GM21723 (cell line): ENCODE data around the gene STAC.
"Not testable (repeated sequence)": the region's sequence is repeated elsewhere in the genome, so short reads cannot be mapped to it uniquely, and the experiment has no call there.

ENCODE experiments used
- ATAC-seq: cut with Tn5 transposase; IDR thresholded peaks from one replicate; pipeline ENCODE4 v1.9.1; 2021; ENCODE audit warnings: mild to moderate bottlenecking, moderate library complexity; ENCODE audit not compliant: unreplicated experiment

Gene STAC

DNA sequence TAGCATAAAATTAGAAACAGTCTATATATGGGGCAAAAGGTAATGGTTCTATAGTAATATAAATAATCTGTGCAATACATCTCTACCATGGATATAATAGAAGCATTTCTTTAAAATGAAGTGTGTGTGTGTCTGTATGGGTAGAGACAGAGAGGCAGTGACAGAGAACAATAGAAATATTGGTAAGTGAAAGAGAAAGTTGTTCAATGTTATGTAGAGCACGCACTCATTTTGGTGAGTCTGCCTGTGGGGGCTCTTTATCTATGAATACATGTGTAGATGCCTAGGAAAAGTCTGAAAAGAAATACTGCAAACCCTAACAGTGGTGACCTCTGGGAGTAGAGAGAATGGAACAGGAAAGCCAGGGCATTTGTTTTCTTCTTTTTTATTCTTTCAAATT is 182.6 kb downstream of the STAC start:
- no peak for ATAC-seq

GRCh38 chr3:36575241-36575640 is 194.9 kb downstream of the STAC start:
- ATAC-seq = no peak

DNA sequence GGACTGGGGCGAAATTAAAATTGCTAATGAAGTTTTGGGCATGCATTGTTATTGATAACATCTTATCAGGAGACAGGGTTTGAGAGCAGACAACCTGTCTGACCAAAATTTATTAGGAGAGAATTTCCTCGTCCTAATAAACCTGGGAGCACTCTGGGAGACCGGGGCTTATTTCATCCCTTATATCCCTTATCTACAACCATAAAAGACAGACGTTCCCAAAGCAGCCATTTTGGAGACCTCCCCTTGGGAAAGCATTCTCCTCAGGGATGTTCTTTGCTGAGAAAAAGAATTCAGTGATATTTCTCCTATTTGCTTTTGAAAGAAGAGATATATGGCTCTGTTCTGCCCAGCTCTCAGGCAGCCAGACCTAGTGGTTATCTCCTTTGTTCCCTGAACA is 198.1 kb downstream of the STAC start:
- not testable (repeated sequence) for ATAC-seq

DNA sequence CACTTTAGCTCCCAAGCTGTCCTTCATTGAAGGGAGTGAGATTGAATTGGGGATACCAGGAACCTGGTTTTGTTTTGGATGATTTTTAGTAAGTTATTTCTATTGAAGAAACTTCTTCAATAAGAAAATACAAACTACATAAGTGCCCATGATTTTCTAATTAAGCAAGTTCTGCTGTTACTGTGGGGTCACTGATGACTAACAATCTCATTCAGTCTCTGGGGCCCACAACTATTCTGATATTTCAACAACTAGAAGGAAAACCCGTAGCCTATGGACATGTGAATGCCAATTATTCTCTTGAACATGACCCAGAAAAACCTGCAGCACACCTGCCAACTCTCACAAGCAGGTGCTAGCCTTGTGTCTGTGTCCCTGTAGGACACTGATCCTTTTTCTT is 199.4 kb downstream of the STAC start:
- no peak for ATAC-seq

- no peak for ATAC-seq
Observed at GRCh38 chr3:36580716-36581115, 200.4 kb downstream of the STAC start.

DNA sequence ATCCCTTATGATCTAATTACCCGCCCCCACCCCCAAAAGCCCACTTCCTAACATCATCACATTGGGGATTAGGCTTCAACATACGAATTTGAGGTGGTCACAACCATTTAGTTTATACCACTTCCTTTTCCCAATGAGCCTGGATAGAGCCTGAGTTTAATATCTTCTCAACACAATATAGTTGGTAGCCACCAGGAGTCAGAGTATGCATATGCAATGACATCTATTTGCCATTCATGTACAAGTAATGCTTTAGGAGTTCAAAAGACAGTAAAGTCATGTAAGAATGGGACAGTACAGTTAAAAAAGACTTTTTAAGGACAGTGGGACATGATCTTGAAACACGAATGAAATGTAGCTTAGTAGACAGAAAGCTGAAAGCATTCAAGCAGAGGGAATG is 211.7 kb downstream of the STAC start:
- ATAC-seq = no peak

DNA sequence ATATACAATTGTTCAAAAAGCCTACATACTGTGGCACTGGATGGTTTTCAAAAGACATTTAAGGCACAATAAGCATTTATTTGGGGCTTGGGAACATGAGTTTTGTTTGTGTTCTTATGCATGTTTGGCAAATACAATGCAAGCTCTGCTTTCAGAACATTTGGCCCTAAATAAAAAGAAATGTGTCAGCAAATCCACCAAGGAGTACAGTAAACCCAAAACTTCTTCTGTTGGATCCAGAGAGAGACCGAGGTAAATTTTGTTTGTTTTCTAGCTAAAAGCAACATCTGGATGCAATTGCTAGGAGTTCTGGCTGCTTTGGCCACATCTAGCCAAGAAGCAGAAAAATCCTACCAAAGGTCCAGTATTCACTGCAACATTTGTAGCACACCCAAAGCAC is 215.2 kb downstream of the STAC start:
- no peak for ATAC-seq

DNA sequence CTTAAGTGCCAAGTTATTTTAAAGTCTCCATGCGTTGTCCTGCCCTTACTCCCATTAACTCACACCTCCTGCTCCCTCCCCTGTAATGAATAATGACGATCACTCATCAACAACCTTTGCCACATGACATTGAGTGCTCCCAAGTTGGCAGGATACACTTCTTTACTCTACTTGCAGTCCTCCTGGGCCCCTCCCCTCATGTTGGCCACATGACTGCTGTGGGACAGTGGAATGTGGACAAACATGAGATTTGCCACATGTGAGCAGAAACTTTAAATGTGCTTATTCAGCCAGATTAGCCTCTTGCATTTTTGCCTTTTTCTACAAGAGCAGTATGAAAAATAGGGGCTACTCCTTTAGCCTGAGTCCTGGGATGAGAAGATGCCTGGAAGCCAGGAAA is 216.1 kb downstream of the STAC start:
- no peak for ATAC-seq

- ATAC-seq = no peak
Observed at GRCh38 chr3:36597422-36597821, 217.1 kb downstream of the STAC start.
